ENCODE measurements around the gene ANKRD29.

ANKRD29 gene

DNA sequence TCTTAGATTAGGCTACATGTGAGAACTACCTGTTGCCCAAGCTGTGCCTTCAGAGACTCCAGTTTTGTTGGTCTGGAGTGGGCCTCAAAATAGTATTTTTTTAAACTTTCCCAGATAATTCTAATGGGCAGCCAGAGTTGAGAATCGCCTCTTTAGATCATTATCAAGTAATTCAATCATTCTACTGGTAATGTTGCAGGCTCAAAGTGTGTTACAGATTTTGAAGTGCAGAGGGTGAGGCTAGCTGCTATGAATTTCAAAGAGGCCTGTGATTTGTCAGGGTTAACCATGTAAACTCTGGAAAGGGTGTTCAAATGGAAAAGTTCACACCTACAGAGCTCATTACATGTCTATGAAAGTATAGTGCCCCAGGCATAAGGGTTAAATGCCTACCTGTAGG lies 30.1 kb downstream of the ANKRD29 start:
- in situ Hi-C loops (cut with HindIII; ENCODE audit: low pct_ligation_motif_present, low sequenced_read_pairs): no loop called here
- Histone ChIP-seq H3K4me3 (ENCODE audit: low read depth, low read length) (no peak overlapping the region), H3K36me3 (replicated peaks) (no peaks in the 10 kb centered on the region), H3K27me3 (replicated peaks) (no peaks in the 10 kb centered on the region), H3K27ac (no peak overlapping the region)
- no peak for DNase-seq
- TF ChIP-seq CTCF (IDR thresholded peaks at IDR 0.05; ENCODE audit: low read depth, low read length, missing control alignments): no peak

DNA sequence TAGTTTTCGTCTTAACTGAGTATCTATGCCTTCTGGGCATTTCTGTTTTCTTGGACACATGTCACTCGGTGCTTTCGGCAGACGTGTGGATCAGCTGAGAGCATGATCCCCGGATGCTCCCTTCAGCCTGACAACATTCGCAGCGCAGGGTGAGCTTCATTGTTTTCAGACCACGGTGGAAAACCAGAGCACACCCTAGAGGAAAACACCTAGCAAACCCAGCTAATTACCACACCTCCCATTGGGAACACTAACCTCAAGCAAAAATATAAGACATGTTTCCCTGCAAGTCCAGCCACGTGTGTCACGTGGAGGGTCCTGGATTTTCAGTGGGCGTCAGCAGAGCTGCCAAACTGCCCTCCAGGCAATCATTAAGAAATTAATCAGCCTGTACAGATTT lies 31.0 kb downstream of the ANKRD29 start:
- DNase-seq: no peak
- in situ Hi-C loops (cut with HindIII; ENCODE audit: low pct_ligation_motif_present, low sequenced_read_pairs): no loop called here
- H3K27me3 ChIP-seq (replicated peaks): no peaks in the 10 kb centered on the region
- H3K4me3 ChIP-seq (ENCODE audit: low read depth, low read length): no peak overlapping the region
- H3K27ac ChIP-seq: no peak overlapping the region
- TF ChIP-seq CTCF (IDR thresholded peaks at IDR 0.05; ENCODE audit: low read depth, low read length, missing control alignments): no peak
- H3K36me3 ChIP-seq (replicated peaks): no peaks in the 10 kb centered on the region

- Histone ChIP-seq H3K27me3 (replicated peaks) (no peaks in the 10 kb centered on the region), H3K36me3 (replicated peaks) (no peaks in the 10 kb centered on the region), H3K4me3 (ENCODE audit: low read depth, low read length) (no peak overlapping the region), H3K27ac (no peak overlapping the region)
- DNase-seq: no peak
- in situ Hi-C loops (cut with HindIII; ENCODE audit: low pct_ligation_motif_present, low sequenced_read_pairs): no loop called here
- no peak for TF ChIP-seq CTCF (IDR thresholded peaks at IDR 0.05; ENCODE audit: low read depth, low read length, missing control alignments)
Observed at GRCh38 chr18:23631312-23631711, 31.4 kb downstream of the ANKRD29 start.

GRCh38 chr18:23629444-23629946 lies 33.2 kb downstream of the ANKRD29 start:
- no peaks in the 10 kb centered on the region for H3K27me3 ChIP-seq (replicated peaks)
- DNase-seq: no peak
- H3K27ac ChIP-seq: no peak overlapping the region
- no peak for TF ChIP-seq CTCF (IDR thresholded peaks at IDR 0.05; ENCODE audit: low read depth, low read length, missing control alignments)
- no peaks in the 10 kb centered on the region for H3K36me3 ChIP-seq (replicated peaks)
- H3K4me3 ChIP-seq (ENCODE audit: low read depth, low read length): no peak overlapping the region
- in situ Hi-C loops (cut with HindIII; ENCODE audit: low pct_ligation_motif_present, low sequenced_read_pairs): no loop called here

- H3K4me3 ChIP-seq (ENCODE audit: low read depth, low read length): no peak overlapping the region
- no peaks in the 10 kb centered on the region for H3K27me3 ChIP-seq (replicated peaks)
- no peaks in the 10 kb centered on the region for H3K36me3 ChIP-seq (replicated peaks)
- in situ Hi-C loops (cut with HindIII; ENCODE audit: low pct_ligation_motif_present, low sequenced_read_pairs): no loop called here
- H3K27ac ChIP-seq: peak overlapping the region; percentile 83
- no peak for TF ChIP-seq CTCF (IDR thresholded peaks at IDR 0.05; ENCODE audit: low read depth, low read length, missing control alignments)
- DNase-seq: no peak
Observed at GRCh38 chr18:23627970-23628369, 34.7 kb downstream of the ANKRD29 start.

- no peak for TF ChIP-seq CTCF (IDR thresholded peaks at IDR 0.05; ENCODE audit: low read depth, low read length, missing control alignments)
Observed at GRCh38 chr18:23627321-23627720, 35.4 kb downstream of the ANKRD29 start.

More at GRCh38 chr18:23627321-23627720, 35.4 kb downstream of the ANKRD29 start:
- DNase-seq: peak; percentile 88
- in situ Hi-C loops (cut with HindIII; ENCODE audit: low pct_ligation_motif_present, low sequenced_read_pairs): no loop called here
- Histone ChIP-seq H3K36me3 (replicated peaks) (no peaks in the 10 kb centered on the region), H3K27ac (peak overlapping the region; percentile 83), H3K4me3 (ENCODE audit: low read depth, low read length) (no peak overlapping the region), H3K27me3 (replicated peaks) (no peaks in the 10 kb centered on the region)
